ENCODE results near the gene FAM240B.

DNA sequence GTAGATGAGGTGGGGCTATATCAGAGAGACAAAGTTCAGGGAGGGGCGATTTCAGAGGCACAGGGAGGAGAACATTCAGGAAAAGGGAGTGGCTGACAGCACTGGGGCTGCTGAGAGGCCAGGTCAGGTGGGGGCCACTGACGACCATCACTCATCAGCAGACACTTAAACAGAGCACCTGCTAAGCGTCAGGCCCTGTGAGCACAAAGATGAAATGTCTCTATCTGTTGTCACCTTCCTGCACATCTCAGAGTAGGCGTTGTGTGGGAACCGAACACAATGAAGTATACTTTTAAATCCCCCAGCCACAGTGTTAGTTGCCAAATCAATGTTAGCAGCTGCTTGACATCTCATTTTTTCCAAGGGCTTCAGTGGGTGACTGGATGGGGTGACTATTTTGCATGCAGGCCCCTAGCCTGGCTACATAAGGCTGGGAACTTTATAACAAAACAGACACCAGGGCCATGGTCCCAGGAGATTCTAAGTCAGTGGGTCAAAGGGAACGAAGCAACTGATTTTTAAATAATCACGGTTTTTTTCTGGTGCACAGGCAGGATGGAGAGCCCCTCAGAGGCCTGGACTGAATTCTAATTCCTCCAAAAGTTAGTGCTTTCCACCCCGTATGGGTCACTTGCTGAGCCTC lies 68.4 kb downstream of the FAM240B start:
- TF ChIP-seq, protein P1, sequence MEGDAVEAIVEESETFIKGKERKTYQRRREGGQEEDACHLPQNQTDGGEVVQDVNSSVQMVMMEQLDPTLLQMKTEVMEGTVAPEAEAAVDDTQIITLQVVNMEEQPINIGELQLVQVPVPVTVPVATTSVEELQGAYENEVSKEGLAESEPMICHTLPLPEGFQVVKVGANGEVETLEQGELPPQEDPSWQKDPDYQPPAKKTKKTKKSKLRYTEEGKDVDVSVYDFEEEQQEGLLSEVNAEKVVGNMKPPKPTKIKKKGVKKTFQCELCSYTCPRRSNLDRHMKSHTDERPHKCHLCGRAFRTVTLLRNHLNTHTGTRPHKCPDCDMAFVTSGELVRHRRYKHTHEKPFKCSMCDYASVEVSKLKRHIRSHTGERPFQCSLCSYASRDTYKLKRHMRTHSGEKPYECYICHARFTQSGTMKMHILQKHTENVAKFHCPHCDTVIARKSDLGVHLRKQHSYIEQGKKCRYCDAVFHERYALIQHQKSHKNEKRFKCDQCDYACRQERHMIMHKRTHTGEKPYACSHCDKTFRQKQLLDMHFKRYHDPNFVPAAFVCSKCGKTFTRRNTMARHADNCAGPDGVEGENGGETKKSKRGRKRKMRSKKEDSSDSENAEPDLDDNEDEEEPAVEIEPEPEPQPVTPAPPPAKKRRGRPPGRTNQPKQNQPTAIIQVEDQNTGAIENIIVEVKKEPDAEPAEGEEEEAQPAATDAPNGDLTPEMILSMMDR (conservative IDR thresholded peaks at IDR 0.05): no peak
- no peak for TF ChIP-seq EZH2 (IDR thresholded peaks at IDR 0.05; ENCODE audit: low read depth)
